Esophagus squamous epithelium (tissue), 5 donors: ENCODE results near the gene SETBP1. TPM values are rescaled to one million over a fixed set of nuclear protein-coding genes. Genes with fewer than 3 reads are reported as not detected.

Experiments used
- DNase-seq: peaks from one replicate; lab custom pipeline; 2025; lab: John Stamatoyannopoulos, UW
- H3K27ac ChIP-seq, 4 donors: fragments of 200-600 bp; sonication (generic); one replicate each; pipeline ENCODE4 v1.5.1; 2016 to 2019; ENCODE audit warnings: mild to moderate bottlenecking in 1 of 4
- H3K27me3 ChIP-seq, 4 donors: fragments of 200-600 bp; sonication (generic); 1 replicate in 3 of 4; 2 replicates in 1 of 4; pipeline versions ENCODE4 v1.5.1 to v1.6.0; 2017 to 2021; ENCODE audit warnings: antibody characterized with exemption in 1 of 4
- H3K36me3 ChIP-seq, 3 donors: fragments of 200-600 bp; sonication (generic); one replicate each; pipeline ENCODE4 v1.5.1; 2016 to 2019
- H3K4me1 ChIP-seq, 3 donors: fragments of 200-600 bp; sonication (generic); one replicate each; pipeline ENCODE4 v1.5.1; 2017 to 2019
- H3K4me3 ChIP-seq, 4 donors: fragments of 200-600 bp; sonication (generic); 1 replicate in 3 of 4; 2 replicates in 1 of 4; pipeline ENCODE4 v1.5.1; 2016 to 2019; ENCODE audit warnings: mild to moderate bottlenecking in 2 of 4, moderate library complexity in 1 of 4
- H3K9me3 ChIP-seq, 3 donors: fragments of 200-600 bp; sonication (generic); one replicate each; pipeline ENCODE4 v1.5.1; 2016 to 2019
- CTCF ChIP-seq, 6 experiments: fragments of 450-650 bp in 4 of 6; fragments of 200-600 bp in 2 of 6; sonication (generic) in 2 of 6; IDR thresholded peaks; one replicate each; pipeline ENCODE4 v1.5.1; 2016 to 2019; ENCODE audit warnings: antibody characterized with exemption in 6 of 6, mild to moderate bottlenecking in 4 of 6, moderate library complexity in 4 of 6
- POLR2A ChIP-seq, 4 donors: fragments of 450-650 bp; IDR thresholded peaks; one replicate each; pipeline ENCODE4 v1.6.1; 2017; ENCODE audit warnings: antibody characterized with exemption in 4 of 4, mild to moderate bottlenecking in 4 of 4, moderate library complexity in 3 of 4
- WGBS, 2 donors: methylation state at CpG; one replicate each; pipeline ENCODE4 v1.1.5; 2018; 5-methylcytosine and 5-hydroxymethylcytosine counted together
- intact Hi-C: fragments of 100-400 bp; cut with DNase I; formaldehyde crosslinking; loops from one replicate; pipeline ENCODE4 v1.15.0; 2022
- total RNA-seq, 4 donors: library from RNA; depleted of rRNA; stranded (reverse); fragments of >200 nt; gene quantifications; one replicate each; pipeline ENCODE4 v1.1.0, GENCODE V29; 2016
- donor health status: DM: yes; HTN: yes; CAD: no.

The SETBP1 gene
- total RNA-seq, 4 donors from 2014 or later = 2.6 to 18.5 (median 6.4) TPM

DNA sequence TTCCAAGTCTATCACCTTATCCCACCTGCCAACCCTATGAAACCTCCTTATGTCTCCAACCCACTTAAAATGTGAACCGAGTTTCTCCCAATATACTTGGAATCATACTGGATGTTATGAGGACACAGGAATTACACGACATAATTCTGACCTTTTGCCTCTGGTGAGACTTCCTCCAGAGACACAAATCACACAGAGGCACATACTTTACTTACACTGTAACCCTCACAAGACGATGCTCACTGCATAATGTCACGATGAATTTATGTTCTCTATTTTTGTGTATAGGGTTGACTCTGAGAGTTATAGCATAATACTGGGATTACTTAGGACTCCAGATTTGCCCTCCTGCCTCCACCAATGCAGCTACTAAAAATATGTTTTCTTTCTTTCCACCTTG, 28.0 kb upstream of the SETBP1 start:
- Histone ChIP-seq H3K4me3 (no peak overlapping the region), H3K36me3 (no peaks in the 10 kb centered on the region), H3K27ac (no peak overlapping the region), H3K27me3 (no peaks in the 10 kb centered on the region), H3K4me1 (peaks cover 0 to 12% (median 9%) of the 10 kb centered on the region in 3 donors), H3K9me3 (no peaks in the 10 kb centered on the region)
- intact Hi-C loops = no loop called here
- TF ChIP-seq CTCF (IDR thresholded peaks at IDR 0.05) (no peak), POLR2A (IDR thresholded peaks at IDR 0.05) (no peak)
- DNase-seq = no peak
- 84 to 86% methylated on average over 4 of the region's 4 CpGs for WGBS, 2 donors

DNA sequence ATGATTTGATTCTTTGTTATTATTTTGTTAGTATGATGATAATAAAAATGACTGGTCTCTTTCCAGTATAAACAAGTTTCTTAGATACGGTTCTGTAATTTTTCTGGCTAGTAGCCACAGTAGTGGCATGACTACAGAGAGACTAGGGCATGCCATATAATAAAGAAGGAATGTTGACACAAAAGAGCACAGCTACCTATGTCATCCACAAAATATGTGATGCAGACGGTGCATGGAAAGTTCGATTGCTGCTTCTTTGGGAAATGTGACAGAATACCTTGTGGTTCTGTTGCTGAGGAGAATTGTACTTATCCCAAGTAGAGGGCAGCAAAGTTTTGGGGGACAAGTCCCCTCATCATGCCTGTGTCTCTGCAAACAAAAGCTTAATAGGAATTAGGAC, 26.1 kb upstream of the SETBP1 start:
- TF ChIP-seq POLR2A (IDR thresholded peaks at IDR 0.05) (no peak), CTCF (IDR thresholded peaks at IDR 0.05) (no peak)
- Histone ChIP-seq H3K4me3 (no peak overlapping the region), H3K9me3 (no peaks in the 10 kb centered on the region), H3K4me1 (peaks cover 0 to 12% (median 9%) of the 10 kb centered on the region in 3 donors), H3K36me3 (no peaks in the 10 kb centered on the region), H3K27ac (no peak overlapping the region), H3K27me3 (no peaks in the 10 kb centered on the region)
- intact Hi-C loops = no loop called here
- DNase-seq = no peak
- 21 to 23% methylated on average over 2 of the region's 3 CpGs for WGBS, 2 donors

GRCh38 chr18:44655435-44655834, 25.3 kb upstream of the SETBP1 start:
- intact Hi-C loops = no loop called here
- Histone ChIP-seq H3K27ac (no peak overlapping the region), H3K4me1 (peaks cover 0 to 12% (median 9%) of the 10 kb centered on the region in 3 donors), H3K4me3 (no peak overlapping the region), H3K27me3 (no peaks in the 10 kb centered on the region), H3K36me3 (no peaks in the 10 kb centered on the region), H3K9me3 (no peaks in the 10 kb centered on the region)
- WGBS, 2 donors = 91 to 95% methylated on average over 2 of the region's 2 CpGs
- no peak for TF ChIP-seq POLR2A (IDR thresholded peaks at IDR 0.05)
- TF ChIP-seq CTCF (IDR thresholded peaks at IDR 0.05) = no peak
- DNase-seq = no peak

GRCh38 chr18:44659771-44660170, 20.9 kb upstream of the SETBP1 start:
- Histone ChIP-seq H3K4me3 (no peak overlapping the region), H3K27me3 (no peaks in the 10 kb centered on the region), H3K9me3 (no peaks in the 10 kb centered on the region), H3K4me1 (peaks cover 0 to 3% (median 3%) of the 10 kb centered on the region in 3 donors), H3K27ac (no peak overlapping the region), H3K36me3 (no peaks in the 10 kb centered on the region)
- DNase-seq = no peak
- no peak for TF ChIP-seq POLR2A (IDR thresholded peaks at IDR 0.05)
- no peak for TF ChIP-seq CTCF (IDR thresholded peaks at IDR 0.05)
- intact Hi-C loops = no loop called here

DNA sequence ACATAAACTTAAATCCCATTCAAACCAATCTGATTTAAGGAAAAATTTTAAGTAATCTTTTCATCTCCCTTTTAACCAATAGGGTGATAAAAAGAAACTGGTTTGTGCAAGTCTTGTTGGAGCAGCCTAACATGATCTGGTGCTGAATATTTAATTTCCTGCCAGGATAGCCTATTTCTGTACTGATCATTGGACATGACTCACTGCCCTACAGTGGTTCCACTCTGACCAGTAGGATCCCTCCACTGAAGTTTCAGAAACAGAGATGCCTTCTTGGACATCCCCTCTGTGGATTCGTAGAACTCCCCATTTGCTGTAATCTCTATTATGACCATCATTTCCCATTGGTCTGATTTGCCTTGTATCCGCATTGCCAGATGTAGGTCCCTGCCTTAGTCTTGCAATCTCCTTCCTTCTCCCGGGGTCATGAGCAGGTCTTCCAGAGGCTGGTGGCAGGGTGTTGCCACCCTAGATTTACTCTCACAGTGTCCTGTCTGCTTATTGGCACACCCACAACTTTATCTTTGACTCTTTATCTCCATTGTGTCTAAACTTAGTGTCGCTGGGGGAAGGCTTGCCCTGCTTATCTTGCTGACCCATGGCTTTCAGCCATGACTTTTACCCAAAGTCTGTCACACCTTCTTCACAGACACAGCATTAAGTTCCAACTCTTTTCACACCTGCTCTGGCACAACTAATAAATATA, 12.3 kb upstream of the SETBP1 start:
- no peak overlapping the region for H3K27ac ChIP-seq
- TF ChIP-seq POLR2A (IDR thresholded peaks at IDR 0.05) (no peak), CTCF (IDR thresholded peaks at IDR 0.05) (no peak)
- no peaks in the 10 kb centered on the region for H3K27me3 ChIP-seq
- H3K36me3 ChIP-seq = no peaks in the 10 kb centered on the region
- no peak overlapping the region for H3K4me3 ChIP-seq
- intact Hi-C loops = no loop called here
- 78 to 90% methylated on average over 4 of the region's 4 CpGs for WGBS, 2 donors
- DNase-seq = no peak
- H3K4me1 ChIP-seq = peaks cover 0 to 14% (median 0%) of the 10 kb centered on the region in 3 donors
- H3K9me3 ChIP-seq = no peaks in the 10 kb centered on the region
